SK-N-SH (cell line): ENCODE results near the gene SASH1. TPM values are rescaled to one million over a fixed set of nuclear protein-coding genes. Genes with fewer than 3 reads are reported as not detected.
A peak's percentile ranks its signal among the peaks of the same experiment; 100 is the strongest.

Experiments used
- CTCF ChIA-PET: fragments of 300-600, 350-600 bp; formaldehyde crosslinking; extraction: SDS; loops from one replicate; lab custom pipeline; 2021; lab: Yijun Ruan, JAX
- POLR2A ChIA-PET: fragments of 350-600 bp; sonication (Branson Sonifier 250); formaldehyde crosslinking; extraction: SDS; loops from one replicate; lab custom pipeline; 2020; ENCODE audit warnings: antibody characterized with exemption, inconsistent platforms; lab: Yijun Ruan, JAX
- DNase-seq: peaks from one replicate; pipeline ENCODE4 v3.0.0; 2012
- H2AFZ ChIP-seq: fragments of 200-600 bp; sonication (generic); 2 replicates; pipeline ENCODE4 v1.8.1; 2016; ENCODE audit warnings: antibody characterized with exemption, mild to moderate bottlenecking, low read depth
- H3F3A ChIP-seq: fragments of 200-600 bp; sonication (generic); replicated peaks from 2 replicates; pipeline ENCODE3; 2016; ENCODE audit warnings: antibody characterized with exemption, mild to moderate bottlenecking; ENCODE audit not compliant: insufficient read depth
- H3K27ac ChIP-seq, 2 experiments: fragments of 200-500 bp in 1 of 2; fragments of 200-600 bp in 1 of 2; sonication (Bioruptor generic) in 1 of 2; sonication (generic), shearing (Covaris generic) in 1 of 2; 2 replicates each; pipeline versions ENCODE4 v1.5.1 to v1.6.1; 2014 to 2016; ENCODE audit warnings: low read depth in 2 of 2, inconsistent platforms in 1 of 2, low read length in 1 of 2, mild to moderate bottlenecking in 1 of 2, mixed read lengths in 1 of 2
- H3K27me3 ChIP-seq: fragments of 200-600 bp; sonication (generic), shearing (Covaris generic); 2 replicates; pipeline ENCODE4 v1.6.1; 2016; ENCODE audit warnings: mixed run types; ENCODE audit not compliant: insufficient read depth
- H3K36me3 ChIP-seq, 2 experiments: fragments of 200-500 bp in 1 of 2; fragments of 200-600 bp in 1 of 2; sonication (Bioruptor generic) in 1 of 2; sonication (generic) in 1 of 2; replicated peaks in 1 of 2; 2 replicates each; pipeline versions ENCODE3 to v1.5.1; 2014 to 2016; ENCODE audit warnings: low read length in 1 of 2, mild to moderate bottlenecking in 1 of 2; ENCODE audit not compliant: insufficient read depth in 2 of 2, control insufficient read depth in 1 of 2
- H3K4me1 ChIP-seq, 2 experiments: fragments of 200-500 bp in 1 of 2; fragments of 200-600 bp in 1 of 2; sonication (Bioruptor generic) in 1 of 2; sonication (generic), shearing (Covaris generic) in 1 of 2; 2 replicates each; pipeline versions ENCODE4 v1.5.1 to v1.6.1; 2014 to 2016; ENCODE audit warnings: low read depth in 1 of 2, low read length in 1 of 2, mixed run types in 1 of 2; ENCODE audit not compliant: insufficient read depth in 2 of 2, control insufficient read depth in 1 of 2
- H3K4me2 ChIP-seq: fragments of 200-600 bp; sonication (generic), shearing (Covaris generic); 2 replicates; pipeline ENCODE4 v1.6.1; 2017; ENCODE audit warnings: mixed run types
- H3K4me3 ChIP-seq, 2 experiments: fragments of 200-500 bp in 1 of 2; fragments of 200-600 bp in 1 of 2; sonication (Bioruptor generic) in 1 of 2; sonication (generic), shearing (Covaris generic) in 1 of 2; 2 replicates each; pipeline versions ENCODE4 v1.5.1 to v1.8.1; 2014 to 2016; ENCODE audit warnings: low read depth in 2 of 2, inconsistent platforms in 1 of 2, low read length in 1 of 2, mild to moderate bottlenecking in 1 of 2, mixed read lengths in 1 of 2, moderate library complexity in 1 of 2
- H3K79me2 ChIP-seq: fragments of 200-600 bp; sonication (generic); 2 replicates; pipeline ENCODE4 v1.8.1; 2017; ENCODE audit warnings: mild to moderate bottlenecking; ENCODE audit not compliant: insufficient read depth
- H3K9ac ChIP-seq: fragments of 200-600 bp; sonication (generic); 2 replicates; pipeline ENCODE4 v1.6.1; 2017; ENCODE audit warnings: mixed run types
- H3K9me2 ChIP-seq: fragments of 200-600 bp; sonication (generic); 2 replicates; pipeline ENCODE4 v1.6.1; 2017; ENCODE audit warnings: mixed run types
- H3K9me3 ChIP-seq: fragments of 200-600 bp; sonication (generic); 2 replicates; pipeline ENCODE4 v1.6.1; 2017; ENCODE audit warnings: mixed run types, mild to moderate bottlenecking, moderate library complexity
- H4K20me1 ChIP-seq: fragments of 200-600 bp; sonication (generic); 2 replicates; pipeline ENCODE4 v1.6.1; 2017; ENCODE audit warnings: mild to moderate bottlenecking, mixed run types; ENCODE audit not compliant: insufficient read depth
- ELF1 ChIP-seq: IDR thresholded peaks from 2 replicates; pipeline ENCODE4 v1.4.0; 2012
- EP300 ChIP-seq, 2 experiments: IDR thresholded peaks; 2 replicates each; pipeline versions ENCODE4 v1.4.0 to v1.6.1; 2012; ENCODE audit warnings: borderline replicate concordance in 1 of 2, low read depth in 1 of 2, low read length in 1 of 2
- EZH2phosphoT487 ChIP-seq: fragments of 200-600 bp; sonication (generic); IDR thresholded peaks from 2 replicates; pipeline ENCODE4 v1.6.1; 2017; ENCODE audit warnings: low read depth, mixed run types, mild to moderate bottlenecking, antibody characterized with exemption, moderate library complexity, borderline replicate concordance
- FOSL2 ChIP-seq: IDR thresholded peaks from 2 replicates; pipeline ENCODE4 v1.4.0; 2012; ENCODE audit warnings: low read depth, mild to moderate bottlenecking, moderate library complexity, borderline replicate concordance
- FOXJ3 ChIP-seq: sonication (generic); formaldehyde crosslinking; IDR thresholded peaks from 2 replicates; pipeline ENCODE4 v1.5.1; 2020; ENCODE audit warnings: mild to moderate bottlenecking, missing genetic modification reagents
- FOXM1 ChIP-seq: IDR thresholded peaks from 2 replicates; pipeline ENCODE4 v1.4.0; 2012; ENCODE audit warnings: low read depth, mild to moderate bottlenecking
- GABPA ChIP-seq: IDR thresholded peaks from 2 replicates; pipeline ENCODE4 v1.4.0; 2012; ENCODE audit warnings: low read depth, mild to moderate bottlenecking
- GATA2 ChIP-seq: sonication (generic); formaldehyde crosslinking; IDR thresholded peaks from 2 replicates; pipeline ENCODE4 v1.5.0; 2020; ENCODE audit warnings: mild to moderate bottlenecking, missing genetic modification reagents
- MEF2A ChIP-seq: IDR thresholded peaks from 2 replicates; pipeline ENCODE4 v1.4.0; 2012; ENCODE audit warnings: low read depth, borderline replicate concordance
- MXI1 ChIP-seq: IDR thresholded peaks from 2 replicates; pipeline ENCODE4 v1.6.1; 2012; ENCODE audit warnings: mild to moderate bottlenecking, low read depth, low read length, improper control_type of control experiment
- POLR2AphosphoS5 ChIP-seq: IDR thresholded peaks from 2 replicates; pipeline ENCODE4 v1.6.1; 2012; ENCODE audit warnings: low read depth, low read length
- RAD21 ChIP-seq: IDR thresholded peaks from 2 replicates; pipeline ENCODE4 v1.6.1; 2012; ENCODE audit warnings: mild to moderate bottlenecking, low read length
- RCOR1 ChIP-seq: fragments of 150-350 bp; IDR thresholded peaks from 2 replicates; pipeline ENCODE4 v1.6.1; 2017; ENCODE audit warnings: antibody characterized with exemption, low read length
- RFX5 ChIP-seq: IDR thresholded peaks from 2 replicates; pipeline ENCODE4 v1.6.1; 2012; ENCODE audit warnings: mild to moderate bottlenecking, improper control_type of control experiment, low read length
- SIN3A ChIP-seq: IDR thresholded peaks from 2 replicates; pipeline ENCODE4 v1.6.1; 2012; ENCODE audit warnings: low read depth, mild to moderate bottlenecking, low read length, moderate library complexity, borderline replicate concordance
- SMC3 ChIP-seq: IDR thresholded peaks from 2 replicates; pipeline ENCODE4 v1.6.1; 2012; ENCODE audit warnings: low read depth, low read length, improper control_type of control experiment
- YY1 ChIP-seq: IDR thresholded peaks from 2 replicates; pipeline ENCODE4 v1.4.0; 2012; ENCODE audit warnings: low read depth, mild to moderate bottlenecking
- WGBS: methylation state at CpG from one replicate; pipeline ENCODE4 v1.1.6; 2017; ENCODE audit warnings: low lambda C conversion rate; 5-methylcytosine and 5-hydroxymethylcytosine counted together
- polyA plus RNA-seq, 3 experiments: library from polyadenylated mRNA; depleted of rRNA; stranded (reverse); fragments of >200 nt; gene quantifications; 2 replicates each; pipeline ENCODE4 v1.2.3, GENCODE V29; 2012
- TF ChIP-seq, protein P1 (sequence below): fragments of 150-350 bp; IDR thresholded peaks from 2 replicates; pipeline ENCODE4 v1.6.1; 2017; ENCODE audit warnings: antibody characterized with exemption, low read length, low read depth, borderline replicate concordance
- TF ChIP-seq, protein P2 (sequence below): IDR thresholded peaks from 2 replicates; pipeline ENCODE4 v1.4.0; 2012; ENCODE audit warnings: low read depth, borderline replicate concordance
- TF ChIP-seq, protein P3 (sequence below): IDR thresholded peaks from 2 replicates; pipeline ENCODE4; 2012
- TF ChIP-seq, protein P4 (sequence below): fragments of 200-600 bp; sonication (generic); IDR thresholded peaks from 2 replicates; pipeline ENCODE4 v1.6.1; 2017; ENCODE audit warnings: antibody characterized with exemption, mild to moderate bottlenecking, moderate library complexity
- TF ChIP-seq, protein P5 (sequence below): fragments of 150-350 bp; IDR thresholded peaks from 2 replicates; pipeline ENCODE4 v1.6.1; 2016; ENCODE audit warnings: mild to moderate bottlenecking, low read depth, low read length

SASH1 gene
- polyA plus RNA-seq, 1 of the 3 experiments (the other 2 are of a cell fraction): 19.8 TPM

DNA sequence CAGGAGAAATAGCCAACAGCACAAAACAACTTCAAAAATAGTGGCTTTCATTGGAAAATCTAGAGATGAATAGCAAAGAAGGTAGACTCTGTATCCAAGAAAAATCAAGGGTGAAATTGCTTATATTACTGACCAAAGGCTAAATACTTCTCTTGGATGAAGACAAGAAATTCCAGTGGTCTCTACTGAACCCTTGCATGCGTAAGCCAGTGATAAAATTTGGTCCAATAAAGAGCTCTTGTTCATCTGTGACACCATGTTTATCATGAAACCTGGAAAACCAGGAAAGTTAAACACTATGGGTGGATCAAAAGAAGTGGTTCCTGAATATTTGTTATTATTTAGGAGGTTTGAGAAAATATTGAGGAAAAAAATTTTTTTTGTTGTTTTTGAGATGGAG is 25.6 kb upstream of the SASH1 start:
- Histone ChIP-seq H3F3A (peaks cover 48% of the 10 kb centered on the region), H3K9me3 (no peaks in the 10 kb centered on the region), H3K9ac (peak overlapping the region; percentile 48; the same call in 1 of the 2 replicates), H3K4me3 (no peak overlapping the region), H3K79me2 (peaks cover 78% of the 10 kb centered on the region), H3K4me2 (0 out of 2 replicates have a peak overlapping the region, but pooled peaks have one; percentile 37), H3K36me3 (peaks cover 0 to 16% of the 10 kb centered on the region in 2 experiments), H3K27ac (peak overlapping the region in 1 of 2 experiments; percentile 91; a peak in 2 of 4 replicates), H4K20me1 (no peaks in the 10 kb centered on the region), H2AFZ (no peak overlapping the region), H3K9me2 (no peaks in the 10 kb centered on the region), H3K27me3 (no peaks in the 10 kb centered on the region), H3K4me1 (peaks cover 0 to 23% of the 10 kb centered on the region in 2 experiments; a peak in 2 of 4 replicates)
- DNase-seq: no peak
- no peak for TF ChIP-seq MEF2A
- no peak for TF ChIP-seq POLR2AphosphoS5
- TF ChIP-seq GATA2 (CRISPR knock-in tag): no peak
- TF ChIP-seq YY1: no peak
- TF ChIP-seq SIN3A: no peak
- TF ChIP-seq, protein P1, sequence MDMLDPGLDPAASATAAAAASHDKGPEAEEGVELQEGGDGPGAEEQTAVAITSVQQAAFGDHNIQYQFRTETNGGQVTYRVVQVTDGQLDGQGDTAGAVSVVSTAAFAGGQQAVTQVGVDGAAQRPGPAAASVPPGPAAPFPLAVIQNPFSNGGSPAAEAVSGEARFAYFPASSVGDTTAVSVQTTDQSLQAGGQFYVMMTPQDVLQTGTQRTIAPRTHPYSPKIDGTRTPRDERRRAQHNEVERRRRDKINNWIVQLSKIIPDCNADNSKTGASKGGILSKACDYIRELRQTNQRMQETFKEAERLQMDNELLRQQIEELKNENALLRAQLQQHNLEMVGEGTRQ: no peak
- TF ChIP-seq, protein P2, sequence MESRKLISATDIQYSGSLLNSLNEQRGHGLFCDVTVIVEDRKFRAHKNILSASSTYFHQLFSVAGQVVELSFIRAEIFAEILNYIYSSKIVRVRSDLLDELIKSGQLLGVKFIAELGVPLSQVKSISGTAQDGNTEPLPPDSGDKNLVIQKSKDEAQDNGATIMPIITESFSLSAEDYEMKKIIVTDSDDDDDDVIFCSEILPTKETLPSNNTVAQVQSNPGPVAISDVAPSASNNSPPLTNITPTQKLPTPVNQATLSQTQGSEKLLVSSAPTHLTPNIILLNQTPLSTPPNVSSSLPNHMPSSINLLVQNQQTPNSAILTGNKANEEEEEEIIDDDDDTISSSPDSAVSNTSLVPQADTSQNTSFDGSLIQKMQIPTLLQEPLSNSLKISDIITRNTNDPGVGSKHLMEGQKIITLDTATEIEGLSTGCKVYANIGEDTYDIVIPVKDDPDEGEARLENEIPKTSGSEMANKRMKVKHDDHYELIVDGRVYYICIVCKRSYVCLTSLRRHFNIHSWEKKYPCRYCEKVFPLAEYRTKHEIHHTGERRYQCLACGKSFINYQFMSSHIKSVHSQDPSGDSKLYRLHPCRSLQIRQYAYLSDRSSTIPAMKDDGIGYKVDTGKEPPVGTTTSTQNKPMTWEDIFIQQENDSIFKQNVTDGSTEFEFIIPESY: no peak
- TF ChIP-seq FOXM1: no peak
- TF ChIP-seq SMC3: no peak
- TF ChIP-seq RAD21: no peak
- TF ChIP-seq, protein P3, sequence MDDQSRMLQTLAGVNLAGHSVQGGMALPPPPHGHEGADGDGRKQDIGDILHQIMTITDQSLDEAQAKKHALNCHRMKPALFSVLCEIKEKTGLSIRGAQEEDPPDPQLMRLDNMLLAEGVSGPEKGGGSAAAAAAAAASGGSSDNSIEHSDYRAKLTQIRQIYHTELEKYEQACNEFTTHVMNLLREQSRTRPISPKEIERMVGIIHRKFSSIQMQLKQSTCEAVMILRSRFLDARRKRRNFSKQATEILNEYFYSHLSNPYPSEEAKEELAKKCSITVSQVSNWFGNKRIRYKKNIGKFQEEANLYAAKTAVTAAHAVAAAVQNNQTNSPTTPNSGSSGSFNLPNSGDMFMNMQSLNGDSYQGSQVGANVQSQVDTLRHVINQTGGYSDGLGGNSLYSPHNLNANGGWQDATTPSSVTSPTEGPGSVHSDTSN: no peak
- no peak for TF ChIP-seq MXI1
- TF ChIP-seq EZH2phosphoT487: no peak
- CTCF ChIA-PET: no interaction called here
- 75% methylated on average over 1 of the region's 1 CpG for WGBS
- POLR2A ChIA-PET: no interaction called here

DNA sequence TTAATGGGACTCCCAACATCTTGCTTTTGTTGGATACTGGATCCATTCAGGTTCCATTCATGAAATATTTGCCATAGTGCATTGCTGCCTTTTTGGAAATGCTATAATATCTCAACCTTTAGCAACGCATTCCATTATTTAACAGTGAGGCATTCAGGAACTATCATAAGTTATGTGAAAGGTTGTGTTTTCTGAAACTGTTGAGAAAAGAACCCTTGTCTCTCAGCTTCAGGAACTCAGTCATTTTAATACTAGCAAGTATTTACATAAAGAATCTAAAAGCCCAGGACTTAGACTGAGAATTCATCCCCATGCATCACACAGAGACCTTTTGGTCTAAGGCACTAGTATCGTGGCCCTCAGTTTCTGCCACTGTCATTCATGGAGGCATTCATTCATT is 24.9 kb upstream of the SASH1 start:
- Histone ChIP-seq H3K9me3 (no peaks in the 10 kb centered on the region), H2AFZ (no peak overlapping the region), H3F3A (peaks cover 45% of the 10 kb centered on the region), H3K4me2 (peak overlapping the region; percentile 37; the same call in 1 of the 2 replicates), H3K4me3 (no peak overlapping the region), H3K9me2 (no peaks in the 10 kb centered on the region), H3K27ac (peak overlapping the region in 1 of 2 experiments; percentile 91; a peak in 2 of 4 replicates), H3K36me3 (peaks cover 0 to 16% of the 10 kb centered on the region in 2 experiments), H3K9ac (peak overlapping the region; percentile 48; the same call in 1 of the 2 replicates), H3K79me2 (peaks cover 75% of the 10 kb centered on the region), H3K4me1 (peaks cover 0 to 23% of the 10 kb centered on the region in 2 experiments; a peak in 2 of 4 replicates), H3K27me3 (no peaks in the 10 kb centered on the region), H4K20me1 (no peaks in the 10 kb centered on the region)
- ChIA-PET CTCF (no interaction called here), POLR2A (no interaction called here)
- WGBS: 32% methylated on average over 2 of the region's 2 CpGs
- no peak for DNase-seq
- TF ChIP-seq GABPA (no peak), RFX5 (no peak), ELF1 (no peak), POLR2AphosphoS5 (no peak; the same call in 1 of the 2 replicates), EP300 (IDR thresholded peaks at IDR 0.05; ENCODE audit: borderline replicate concordance in 1 of 2, low read depth in 1 of 2, low read length in 1 of 2) (no peak; a peak in 1 of 4 replicates), RAD21 (no peak), FOSL2 (peak; percentile 57; the same call in 1 of the 2 replicates), MEF2A (no peak), RCOR1 (no peak), FOXJ3 (CRISPR knock-in tag) (no peak)
- TF ChIP-seq, protein P4, sequence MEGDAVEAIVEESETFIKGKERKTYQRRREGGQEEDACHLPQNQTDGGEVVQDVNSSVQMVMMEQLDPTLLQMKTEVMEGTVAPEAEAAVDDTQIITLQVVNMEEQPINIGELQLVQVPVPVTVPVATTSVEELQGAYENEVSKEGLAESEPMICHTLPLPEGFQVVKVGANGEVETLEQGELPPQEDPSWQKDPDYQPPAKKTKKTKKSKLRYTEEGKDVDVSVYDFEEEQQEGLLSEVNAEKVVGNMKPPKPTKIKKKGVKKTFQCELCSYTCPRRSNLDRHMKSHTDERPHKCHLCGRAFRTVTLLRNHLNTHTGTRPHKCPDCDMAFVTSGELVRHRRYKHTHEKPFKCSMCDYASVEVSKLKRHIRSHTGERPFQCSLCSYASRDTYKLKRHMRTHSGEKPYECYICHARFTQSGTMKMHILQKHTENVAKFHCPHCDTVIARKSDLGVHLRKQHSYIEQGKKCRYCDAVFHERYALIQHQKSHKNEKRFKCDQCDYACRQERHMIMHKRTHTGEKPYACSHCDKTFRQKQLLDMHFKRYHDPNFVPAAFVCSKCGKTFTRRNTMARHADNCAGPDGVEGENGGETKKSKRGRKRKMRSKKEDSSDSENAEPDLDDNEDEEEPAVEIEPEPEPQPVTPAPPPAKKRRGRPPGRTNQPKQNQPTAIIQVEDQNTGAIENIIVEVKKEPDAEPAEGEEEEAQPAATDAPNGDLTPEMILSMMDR: no peak
- TF ChIP-seq, protein P5, sequence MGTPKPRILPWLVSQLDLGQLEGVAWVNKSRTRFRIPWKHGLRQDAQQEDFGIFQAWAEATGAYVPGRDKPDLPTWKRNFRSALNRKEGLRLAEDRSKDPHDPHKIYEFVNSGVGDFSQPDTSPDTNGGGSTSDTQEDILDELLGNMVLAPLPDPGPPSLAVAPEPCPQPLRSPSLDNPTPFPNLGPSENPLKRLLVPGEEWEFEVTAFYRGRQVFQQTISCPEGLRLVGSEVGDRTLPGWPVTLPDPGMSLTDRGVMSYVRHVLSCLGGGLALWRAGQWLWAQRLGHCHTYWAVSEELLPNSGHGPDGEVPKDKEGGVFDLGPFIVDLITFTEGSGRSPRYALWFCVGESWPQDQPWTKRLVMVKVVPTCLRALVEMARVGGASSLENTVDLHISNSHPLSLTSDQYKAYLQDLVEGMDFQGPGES: no peak
